ENCODE data around the gene ZBTB16.

The ZBTB16 gene

GRCh38 chr11:114290503-114291235 is 231.2 kb downstream of the ZBTB16 start:
- DNase-seq, result no peak

DNA sequence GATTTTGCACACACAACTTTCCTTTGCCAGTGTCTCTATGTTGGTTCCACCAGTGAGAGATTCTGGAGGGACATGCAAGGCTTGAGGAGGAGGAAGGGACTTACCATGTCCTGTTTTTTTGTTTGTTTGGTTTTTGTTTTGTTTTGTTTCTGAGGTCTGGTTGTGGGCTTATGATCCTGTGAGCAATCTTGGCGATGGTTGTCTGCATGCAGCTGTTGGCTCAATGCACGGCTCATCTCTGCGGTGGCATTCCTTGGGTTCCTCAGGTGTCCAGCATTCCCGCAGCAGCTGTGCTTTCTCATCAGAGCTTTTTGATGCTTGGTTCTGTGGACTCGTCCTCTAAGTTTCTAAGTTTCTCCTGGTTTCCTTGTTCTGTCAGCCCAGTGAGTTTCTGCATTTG is 231.9 kb downstream of the ZBTB16 start:
- DNase-seq, result no peak

DNA sequence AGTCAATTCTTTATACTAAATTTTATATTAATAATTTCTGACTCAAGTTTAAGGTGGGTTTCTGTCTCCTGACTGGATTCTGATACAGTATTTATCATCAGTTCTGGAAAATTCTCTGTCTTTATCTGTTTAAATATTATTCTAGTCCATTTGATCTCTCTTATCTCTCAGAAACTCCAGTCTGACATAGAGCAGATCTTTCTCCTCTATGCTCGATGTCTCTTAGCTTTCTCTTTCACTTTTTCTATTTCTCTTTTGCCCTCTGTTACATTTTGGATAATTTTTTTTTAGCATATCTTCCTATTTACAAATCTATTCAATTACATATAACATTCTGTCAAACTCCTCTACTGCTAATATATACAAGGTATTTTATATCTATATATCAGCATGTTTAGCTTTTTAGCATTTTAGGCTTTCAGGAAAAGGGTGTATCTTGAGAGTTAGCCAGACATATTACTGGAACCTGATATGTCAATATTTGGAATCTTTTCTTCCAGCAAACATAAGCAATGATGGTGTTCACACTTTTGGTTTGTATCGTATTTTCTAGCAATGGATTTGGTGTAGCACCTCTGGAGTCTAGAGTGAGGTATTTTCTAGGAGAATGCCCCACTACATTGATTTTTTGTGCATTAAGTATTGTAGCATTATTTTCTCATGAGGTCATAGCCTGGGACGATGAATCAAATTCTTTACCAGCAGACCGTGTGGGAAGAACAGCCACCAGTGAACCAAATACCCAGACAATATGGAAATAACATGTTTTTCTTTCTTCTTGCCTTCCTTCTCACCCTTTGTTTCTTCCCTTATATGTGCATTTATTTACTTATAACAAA is 232.6 kb downstream of the ZBTB16 start:
- no peak for DNase-seq

DNA sequence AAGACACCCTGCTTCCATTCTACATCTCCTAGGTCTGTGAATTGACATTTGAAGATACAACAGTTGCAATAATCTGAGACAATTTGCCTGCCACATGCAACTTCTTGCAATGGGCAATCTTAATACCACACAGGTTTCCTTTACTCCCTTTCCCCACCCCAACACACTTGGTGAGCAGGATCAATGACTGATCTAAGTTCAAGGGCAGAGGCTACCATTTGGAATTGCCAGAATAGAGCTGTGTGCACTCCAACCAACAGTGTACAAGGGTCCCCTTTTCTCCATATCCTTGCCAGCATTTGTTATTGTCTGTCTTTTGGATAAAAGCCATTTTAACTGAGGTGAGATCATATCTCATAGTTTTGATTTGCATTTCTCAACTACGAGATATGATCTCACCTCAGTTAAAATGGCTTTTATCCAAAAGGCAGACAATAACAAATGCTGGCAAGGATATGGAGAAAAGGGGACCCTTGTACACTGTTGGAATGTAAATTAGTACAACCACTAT is 233.7 kb downstream of the ZBTB16 start:
- DNase-seq, result no peak

DNA sequence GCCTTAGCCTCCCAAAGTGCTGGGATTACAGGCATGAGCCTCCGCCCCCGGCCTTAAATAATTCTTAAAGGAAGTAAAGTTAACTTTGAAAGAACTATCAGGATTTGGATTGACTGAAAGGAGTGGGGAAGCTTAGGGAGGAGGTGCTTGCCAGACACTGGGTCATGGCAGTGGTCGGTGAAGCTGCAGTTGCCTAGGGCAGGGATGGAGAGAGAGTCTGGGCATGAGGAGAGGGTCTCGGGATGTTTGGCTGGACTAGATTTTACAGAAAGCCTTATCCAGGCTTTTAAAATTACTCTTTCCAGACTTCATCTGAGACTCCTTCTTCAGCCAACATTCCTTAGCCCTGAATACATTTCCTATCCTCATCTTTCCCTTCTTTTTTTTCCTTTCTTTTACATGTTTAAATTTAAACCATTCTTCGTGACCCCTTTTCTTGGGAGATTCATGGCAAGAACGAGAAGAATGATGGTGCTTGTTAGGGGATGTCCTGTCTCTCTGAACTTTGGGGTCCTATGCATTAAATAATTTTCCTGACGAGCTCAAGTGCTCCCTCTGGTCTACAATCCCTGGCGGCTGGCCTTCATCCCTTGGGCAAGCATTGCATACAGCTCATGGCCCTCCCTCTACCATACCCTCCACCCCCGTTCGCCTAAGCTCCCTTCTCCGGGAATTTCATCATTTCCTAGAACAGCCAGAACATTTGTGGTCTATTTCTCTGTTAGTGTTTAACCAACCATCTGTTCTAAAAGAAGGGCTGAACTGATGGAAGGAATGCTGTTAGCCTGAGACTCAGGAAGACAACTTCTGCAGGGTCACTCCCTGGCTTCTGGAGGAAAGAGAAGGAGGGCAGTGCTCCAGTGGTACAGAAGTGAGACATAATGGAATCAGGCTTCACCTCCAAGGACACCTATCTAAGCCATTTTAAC is 236.4 kb downstream of the ZBTB16 start, which contains the start of gene NNMT:
Gene NNMT (plus strand): TSS at position 724 of the 929 bp plus-strand sequence. CDS start 158 bp downstream, at position 882.
- no peak for DNase-seq

- DNase-seq, result no peak
Measured at GRCh38 chr11:114296605-114297372, 237.3 kb downstream of the ZBTB16 start.

DNA sequence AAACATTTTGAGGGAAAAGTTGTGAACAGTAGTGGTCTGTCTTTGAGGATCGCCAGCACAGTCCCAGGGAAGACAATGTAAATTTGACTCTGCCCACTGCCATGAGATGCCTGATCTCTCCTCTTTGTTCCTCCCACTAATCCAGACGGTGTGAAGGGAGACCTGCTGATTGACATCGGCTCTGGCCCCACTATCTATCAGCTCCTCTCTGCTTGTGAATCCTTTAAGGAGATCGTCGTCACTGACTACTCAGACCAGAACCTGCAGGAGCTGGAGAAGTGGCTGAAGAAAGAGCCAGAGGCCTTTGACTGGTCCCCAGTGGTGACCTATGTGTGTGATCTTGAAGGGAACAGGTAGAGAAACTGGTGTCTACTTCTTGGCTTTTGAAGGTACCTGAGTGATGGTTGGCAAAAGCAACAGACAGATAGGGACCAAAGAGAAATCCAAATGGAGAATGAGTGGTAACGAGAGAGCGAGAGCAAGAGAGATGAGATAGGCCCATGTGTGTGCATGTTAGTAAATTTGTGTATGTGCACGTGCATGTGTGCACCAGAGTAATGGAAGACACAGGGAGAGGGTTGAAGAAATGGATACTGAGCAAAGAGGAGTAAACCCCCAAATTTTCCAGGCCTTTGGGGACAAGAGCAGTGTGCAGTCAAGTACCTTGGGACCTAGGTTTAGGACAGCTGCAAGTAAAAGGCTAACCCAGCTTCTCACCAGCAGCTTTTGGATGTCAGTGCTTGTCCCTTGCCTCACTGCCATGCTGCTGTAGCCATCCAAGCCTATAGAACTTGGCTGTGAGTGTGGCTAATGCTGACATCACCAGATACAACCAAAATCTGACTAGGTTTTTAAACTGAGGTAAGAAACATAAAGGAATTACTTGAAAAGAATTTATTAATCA is 238.5 kb downstream of the ZBTB16 start:
- no peak for DNase-seq

DNA sequence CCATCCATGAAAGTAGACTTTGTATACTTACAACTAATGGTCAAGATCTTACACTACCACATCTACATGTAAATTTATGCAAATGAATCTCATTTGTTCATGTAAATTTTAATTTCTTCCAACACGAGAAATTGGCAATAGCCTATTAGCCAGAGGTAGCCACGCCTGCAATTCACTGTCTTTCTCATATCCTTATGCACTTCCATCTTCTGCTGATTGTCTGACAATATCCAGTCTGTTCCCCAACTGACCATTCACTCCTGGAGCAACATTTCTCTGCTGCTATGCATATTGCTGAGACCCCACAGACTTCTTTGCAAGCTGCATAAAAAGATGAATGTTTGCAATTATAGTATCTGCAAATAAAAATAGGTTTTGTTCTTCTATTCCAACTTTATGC is 239.2 kb downstream of the ZBTB16 start:
- DNase-seq, result no peak

Data from T-helper 1 cell (primary cell).